HPDE6-E6E7 (cell line): ENCODE results near the gene FAM227B.
A peak's percentile ranks its signal among the peaks of the same experiment; 100 is the strongest.
"Not testable (repeated sequence)": the region's sequence is repeated elsewhere in the genome, so short reads cannot be mapped to it uniquely, and the experiment has no call there.

Experiments
- DNase-seq: peaks from one replicate; pipeline ENCODE4 v3.0.0; 2011; ENCODE audit warnings: missing footprints; ENCODE audit errors: extremely low spot score

Gene FAM227B, protein sequence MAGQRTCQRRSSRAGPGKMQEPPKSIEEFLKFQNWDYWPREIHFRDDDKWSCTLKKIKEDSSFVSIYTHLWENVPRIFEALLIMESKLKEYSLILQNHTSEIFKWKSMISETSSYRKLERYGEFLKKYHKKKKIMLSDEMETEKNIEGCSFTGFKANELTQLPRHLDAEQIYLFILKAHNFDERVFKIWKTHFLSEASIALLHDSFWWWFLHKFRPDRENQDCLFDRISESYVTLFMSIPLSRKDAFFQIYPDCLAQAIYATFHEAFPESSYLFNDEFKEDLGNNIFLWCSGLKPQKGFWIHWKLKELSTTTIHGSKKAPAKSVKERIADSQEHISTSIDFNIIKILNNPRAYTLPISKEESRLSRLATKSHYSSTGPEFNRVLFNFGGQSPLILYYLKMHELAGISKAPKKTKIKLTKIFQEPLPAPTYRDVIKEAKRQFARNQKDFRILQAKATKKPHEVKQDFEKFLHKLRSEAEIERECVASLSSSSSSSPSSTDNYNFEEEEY

DNA sequence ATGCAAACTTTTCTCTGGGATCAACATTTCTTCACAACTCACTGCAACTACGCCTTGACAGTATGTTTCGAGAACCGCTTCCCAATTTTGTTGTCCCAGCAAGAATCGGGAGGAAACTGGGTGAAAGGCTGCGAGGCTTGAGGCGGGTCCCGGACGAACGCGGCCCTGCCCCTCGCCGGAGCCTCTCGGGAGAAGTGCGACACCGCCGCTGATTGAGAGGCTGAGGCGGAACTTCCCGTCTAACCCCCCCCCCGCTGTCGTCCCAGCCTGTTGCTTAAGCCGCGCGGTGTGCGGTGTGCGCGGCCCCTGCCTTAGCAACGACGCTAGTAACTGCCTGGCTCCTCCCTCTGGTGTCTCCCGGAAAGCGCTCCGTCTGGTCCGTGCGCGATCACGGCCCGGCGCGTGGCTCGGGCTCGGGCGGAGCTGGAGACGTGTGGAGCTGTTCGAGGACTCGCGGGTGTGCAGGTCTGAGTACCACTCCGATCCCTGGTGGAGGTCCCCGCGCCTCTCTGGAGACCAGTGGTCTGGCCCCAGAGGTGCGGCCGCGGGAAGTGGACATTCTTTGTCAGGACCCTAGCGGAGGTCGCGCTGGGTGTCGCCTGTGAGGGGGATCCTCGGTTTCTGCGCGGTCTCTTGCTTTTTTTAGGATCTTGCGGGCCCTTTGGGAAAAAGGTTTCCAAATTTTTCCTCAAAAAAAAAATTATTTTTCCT lies at the start of gene FAM227B, which contains the start of gene DTWD1:
TSS of gene FAM227B (minus strand) at position 161 of the 711 bp plus-strand sequence. CDS start 5,647 bp downstream, outside the sequence.
TSS of gene DTWD1 (plus strand) at position 391 of the 711 bp plus-strand sequence. CDS start 4,120 bp downstream, outside the sequence.
- peak; percentile 85 for DNase-seq

DNA sequence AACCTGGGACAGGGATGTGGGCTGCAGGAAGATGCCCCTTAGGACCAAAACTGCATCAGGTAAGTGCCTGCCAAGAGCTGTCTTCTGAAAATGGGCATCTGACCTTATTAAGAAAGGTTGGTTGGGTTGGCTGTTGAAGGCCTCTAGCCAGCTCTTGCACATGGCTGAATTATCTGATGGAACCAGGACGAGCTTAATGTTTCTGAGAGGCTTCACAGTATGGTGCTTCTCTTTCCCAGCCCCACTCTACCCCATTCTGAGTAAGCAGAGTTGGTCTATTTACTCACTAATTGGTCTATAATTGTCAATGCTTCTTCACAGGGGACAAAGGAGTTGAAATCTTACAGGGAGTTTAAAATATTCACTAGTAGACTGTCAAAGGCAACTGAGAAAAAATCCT lies 48.7 kb upstream of the FAM227B start:
- no peak for DNase-seq

DNA sequence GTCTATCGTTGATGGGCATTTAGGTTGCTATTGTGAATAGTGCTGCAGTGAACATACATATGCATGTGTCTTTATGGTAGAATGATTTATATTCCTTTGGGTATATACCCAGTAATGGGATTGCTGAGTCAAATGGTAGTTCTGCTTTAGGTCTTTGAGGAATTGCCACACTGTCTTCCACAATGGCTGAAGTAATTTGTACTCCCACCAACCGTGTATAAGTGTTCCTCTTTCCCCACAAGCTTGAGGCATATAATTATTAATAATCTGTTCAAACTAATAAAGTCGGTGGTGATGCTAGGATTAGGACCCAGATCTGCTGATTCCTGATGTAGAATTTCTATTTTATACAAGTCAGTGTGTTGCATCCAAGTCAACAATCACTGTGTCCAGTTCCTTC lies 45.9 kb upstream of the FAM227B start:
- not testable (repeated sequence) for DNase-seq

DNA sequence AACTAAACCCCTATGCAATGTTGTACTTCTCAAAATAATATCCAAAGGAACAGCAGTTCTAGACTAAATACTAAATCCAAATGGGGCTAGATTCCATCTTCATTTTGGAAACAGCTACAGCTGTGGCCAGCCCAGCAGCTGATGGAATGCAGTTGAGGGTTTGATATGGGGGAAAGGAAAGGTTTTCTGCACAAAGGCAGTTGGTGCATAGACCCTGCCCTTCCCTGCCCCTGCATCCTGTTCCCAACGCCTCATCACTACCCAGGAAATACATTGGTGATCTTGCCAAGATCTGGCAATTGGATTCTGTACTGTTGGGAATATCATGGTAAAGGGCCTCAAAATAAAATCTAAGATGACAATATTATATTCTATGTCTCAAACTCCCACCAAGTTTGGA lies 44.1 kb upstream of the FAM227B start:
- no peak for DNase-seq

DNA sequence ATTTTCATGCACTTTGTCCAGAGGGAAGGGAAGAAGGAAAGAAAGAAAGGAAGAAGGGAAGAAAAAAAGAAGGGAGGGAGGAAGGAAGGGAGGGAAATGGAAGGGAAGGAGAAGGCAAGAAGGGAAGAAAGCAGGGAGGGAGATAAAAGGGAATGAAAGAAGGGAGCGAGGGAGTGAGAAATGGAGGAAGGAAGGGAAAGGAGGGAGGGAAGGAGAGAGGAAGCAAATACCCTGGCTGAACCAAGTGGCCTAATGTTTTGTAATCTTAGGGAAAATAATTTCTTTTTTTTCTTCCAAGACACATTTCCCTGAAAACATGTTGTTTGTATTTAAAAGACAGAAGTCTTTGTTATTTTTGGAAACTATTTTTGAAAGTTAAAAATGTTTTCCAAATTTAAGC lies 36.1 kb upstream of the FAM227B start:
- DNase-seq: no peak

DNA sequence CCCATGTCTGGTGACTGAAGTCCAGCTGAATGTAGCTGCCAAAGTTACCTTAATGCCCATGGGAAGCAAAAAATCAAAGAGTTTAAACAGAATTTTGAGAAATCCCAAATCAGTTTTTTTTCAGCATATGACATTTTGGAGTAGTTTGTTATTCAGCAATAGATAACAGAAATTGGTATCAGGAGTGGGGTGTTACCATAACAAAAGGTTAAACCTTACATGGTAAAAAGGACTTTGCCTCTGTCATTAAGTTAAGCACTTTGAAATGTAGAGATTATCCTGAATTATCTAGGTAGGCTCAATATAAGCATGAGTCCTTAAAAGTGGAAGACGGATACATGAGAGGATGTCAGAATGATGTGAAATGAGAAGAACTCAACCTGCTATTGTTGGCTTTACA lies 32.3 kb upstream of the FAM227B start:
- no peak for DNase-seq

DNA sequence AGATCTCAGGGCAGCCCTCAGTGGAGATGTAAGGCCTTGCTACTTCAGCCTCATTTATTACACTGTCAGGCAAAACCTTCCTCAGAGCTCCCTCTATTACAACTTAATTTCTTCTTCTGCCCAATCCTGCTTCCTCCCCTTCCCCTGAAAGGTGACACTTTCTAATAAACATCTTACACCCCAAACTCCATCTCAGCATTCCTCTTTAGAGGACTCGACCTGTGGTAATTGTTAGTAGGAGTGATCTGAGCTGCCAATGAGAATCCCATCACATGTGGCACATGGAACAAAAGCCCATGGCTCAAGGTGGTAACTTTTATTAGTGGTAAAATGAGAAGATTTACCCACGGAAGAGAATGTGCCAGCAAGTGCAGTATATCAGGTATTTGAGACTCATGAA lies 30.1 kb upstream of the FAM227B start:
- DNase-seq: no peak

DNA sequence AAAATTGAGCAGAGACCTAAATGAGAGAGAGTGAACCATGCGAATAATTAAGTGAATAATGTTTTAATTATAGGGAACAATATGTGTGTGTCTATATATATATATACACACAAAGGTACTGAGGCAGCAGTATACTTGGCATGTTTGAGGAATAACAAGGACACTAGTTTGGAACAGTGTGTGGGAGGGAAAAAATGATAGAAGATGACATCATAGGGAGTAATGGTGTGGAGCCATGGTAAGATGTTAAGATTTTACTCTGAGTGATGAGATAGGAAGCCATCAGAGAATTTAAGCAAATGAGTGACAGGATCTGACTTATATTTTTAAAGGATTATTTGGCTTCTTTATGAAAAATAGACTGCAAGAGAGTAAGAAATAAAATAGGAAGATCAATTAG lies 29.4 kb upstream of the FAM227B start:
- DNase-seq: no peak

DNA sequence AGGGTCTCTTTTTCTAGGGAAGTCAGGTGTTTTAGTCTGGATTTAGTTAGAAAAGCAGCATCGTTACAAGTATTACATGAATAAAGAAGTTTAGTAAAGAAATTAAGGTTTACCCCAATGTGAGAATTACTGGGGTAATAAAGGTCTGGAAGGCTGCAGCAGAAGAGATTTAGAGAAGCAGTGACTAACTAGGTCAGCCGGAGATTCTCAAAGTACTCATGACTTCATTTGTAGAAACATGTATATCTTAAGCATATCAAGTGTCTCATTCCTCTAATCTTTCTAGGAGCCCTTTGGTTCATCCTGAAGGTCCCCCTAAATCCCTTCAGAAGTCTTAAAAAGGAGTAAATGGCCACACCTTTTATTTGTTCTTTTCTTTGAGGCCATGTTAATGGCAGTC lies 26.3 kb upstream of the FAM227B start:
- DNase-seq: no peak

DNA sequence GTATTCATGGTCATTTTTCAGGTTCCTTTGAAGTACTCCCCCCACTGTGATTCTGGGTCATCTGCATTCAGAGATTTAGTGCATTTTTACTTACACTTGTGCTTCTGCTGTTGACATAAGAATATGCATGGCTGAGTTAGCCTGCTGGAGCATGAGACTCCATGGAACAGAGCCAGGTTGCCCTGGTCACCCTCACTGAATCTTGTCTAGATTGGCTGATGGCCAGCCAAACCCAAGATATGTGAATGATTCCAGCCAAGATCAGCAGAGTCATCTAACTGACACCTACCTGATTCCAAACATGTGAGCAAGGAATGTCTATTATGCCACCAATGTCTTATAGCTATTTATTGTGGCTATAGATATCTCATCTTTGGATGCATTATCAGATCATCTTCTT lies 25.3 kb upstream of the FAM227B start:
- peak; percentile 9 for DNase-seq

DNA sequence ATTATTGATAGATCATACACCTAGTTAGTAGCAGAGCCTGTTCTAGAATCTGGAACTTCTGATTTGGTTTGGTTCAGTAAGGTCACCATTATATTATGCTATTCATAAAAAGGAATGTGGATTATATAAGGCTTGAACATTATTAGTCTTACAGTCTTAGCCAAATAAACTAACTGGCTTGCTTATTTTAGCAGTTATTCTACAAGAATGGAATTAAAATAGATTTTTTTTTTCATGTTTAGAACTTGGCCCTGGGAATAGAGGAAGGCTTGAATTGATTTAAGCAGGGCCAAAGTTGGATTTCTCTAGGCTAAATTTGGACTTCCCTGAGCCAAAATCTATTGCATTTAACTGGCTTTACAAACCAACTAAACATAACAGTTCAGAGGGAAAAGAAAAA lies 24.7 kb upstream of the FAM227B start:
- no peak for DNase-seq

DNA sequence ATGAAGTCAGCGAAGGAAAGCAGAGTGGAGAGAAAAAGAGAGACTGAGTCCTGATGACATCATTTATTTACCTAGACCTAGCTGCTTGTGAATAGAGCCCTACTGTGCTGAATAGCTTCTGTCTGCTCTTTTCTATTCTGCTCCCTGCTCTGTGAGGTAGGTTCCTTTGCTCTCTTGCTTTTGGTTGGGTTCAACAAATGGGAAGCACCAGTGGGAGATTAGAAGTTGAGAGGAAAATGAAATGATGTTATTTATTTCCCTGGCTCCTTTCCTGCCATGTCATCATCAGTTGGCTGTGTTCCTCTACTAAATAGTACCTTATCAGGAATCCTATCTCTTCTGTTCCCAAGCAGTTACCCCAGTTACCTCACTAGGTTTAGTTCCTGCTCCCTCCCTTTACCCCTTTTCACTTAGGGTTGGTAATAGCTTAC lies 23.8 kb upstream of the FAM227B start:
- DNase-seq: no peak

DNA sequence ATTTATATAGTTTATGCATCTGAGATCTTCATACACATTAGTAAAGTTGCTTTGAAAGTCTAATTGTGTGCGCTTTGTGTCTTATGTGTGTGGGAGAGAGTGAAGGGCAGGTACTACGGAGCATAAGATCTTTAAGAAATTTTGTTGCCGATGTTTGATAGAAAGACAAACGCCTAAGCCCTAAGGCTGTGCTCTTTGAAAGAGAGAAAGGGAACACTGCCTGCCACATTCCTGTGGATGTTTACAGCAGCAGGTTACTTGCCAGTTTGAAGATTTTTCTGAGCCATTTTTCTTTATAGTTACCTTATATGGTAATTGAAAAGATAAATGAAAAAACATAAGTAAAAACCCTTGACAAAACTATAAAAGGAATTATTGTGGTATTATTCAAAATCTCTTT lies 17.2 kb upstream of the FAM227B start:
- no peak for DNase-seq

DNA sequence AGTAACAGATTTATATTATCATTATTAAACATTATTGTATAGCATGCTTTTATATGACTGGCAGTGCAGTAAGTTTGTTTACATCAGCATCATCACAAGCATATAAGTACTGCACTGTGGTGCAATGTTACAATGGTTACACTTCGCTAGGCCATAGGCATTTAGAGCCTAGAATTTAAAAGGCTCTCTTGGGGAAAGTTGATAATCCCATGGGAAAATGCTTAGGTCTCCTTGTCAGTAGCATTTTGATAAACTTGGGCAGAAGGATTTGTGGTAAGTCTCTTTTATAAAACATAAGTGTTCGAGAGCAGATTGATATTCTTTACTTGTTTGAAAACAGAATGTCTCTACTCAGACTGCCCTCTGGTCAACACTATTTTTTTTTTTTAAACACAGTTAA lies 7.8 kb upstream of the FAM227B start:
- DNase-seq: no peak

DNA sequence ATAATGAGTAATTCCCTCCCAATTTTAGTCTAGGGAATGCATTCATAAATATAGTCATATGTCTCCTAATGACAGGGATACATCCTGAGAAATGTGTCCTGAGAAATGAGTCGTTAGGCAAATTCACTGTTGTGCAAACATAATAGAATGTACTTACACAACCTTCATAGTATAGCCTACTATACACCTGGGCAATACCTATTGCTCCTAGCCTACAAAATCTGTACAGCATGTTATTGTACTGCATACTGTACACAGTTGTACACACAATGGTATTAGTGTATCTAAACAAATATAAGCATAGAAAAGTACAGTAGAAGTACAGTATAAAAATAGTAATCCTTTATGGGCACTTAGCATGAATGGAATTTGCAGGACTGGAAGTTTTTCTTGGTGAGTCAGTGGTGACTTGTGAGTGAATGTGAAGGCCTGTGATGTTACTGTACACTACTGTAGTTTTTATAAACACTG lies 6.8 kb upstream of the FAM227B start:
- no peak for DNase-seq

DNA sequence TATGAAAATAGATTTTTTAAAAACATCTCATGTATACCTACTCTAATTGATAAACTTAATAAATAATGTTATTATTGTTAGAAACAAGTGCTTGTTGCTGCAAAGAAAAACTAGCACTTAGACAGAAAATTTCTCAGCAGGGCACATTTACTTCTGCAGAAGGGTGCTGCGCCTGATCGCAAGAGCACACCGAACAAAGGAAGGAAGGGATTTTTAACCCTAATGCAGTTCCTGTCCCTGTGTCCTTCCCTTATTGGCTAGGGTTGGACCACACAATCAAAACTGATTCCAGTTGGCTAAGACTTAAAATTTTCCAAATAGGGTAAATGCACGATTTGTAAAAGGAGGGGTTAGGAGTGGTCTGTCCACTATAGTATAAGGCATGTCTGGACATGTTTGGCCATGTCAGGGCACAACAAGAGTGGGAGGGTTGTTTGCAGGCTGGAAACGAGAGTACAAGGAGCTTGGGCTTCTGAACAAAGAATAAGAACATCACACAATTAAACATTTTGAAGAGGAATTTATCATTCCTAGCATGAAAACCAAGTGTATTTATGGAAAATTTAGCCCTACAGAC lies 4.9 kb upstream of the FAM227B start:
- DNase-seq: no peak

DNA sequence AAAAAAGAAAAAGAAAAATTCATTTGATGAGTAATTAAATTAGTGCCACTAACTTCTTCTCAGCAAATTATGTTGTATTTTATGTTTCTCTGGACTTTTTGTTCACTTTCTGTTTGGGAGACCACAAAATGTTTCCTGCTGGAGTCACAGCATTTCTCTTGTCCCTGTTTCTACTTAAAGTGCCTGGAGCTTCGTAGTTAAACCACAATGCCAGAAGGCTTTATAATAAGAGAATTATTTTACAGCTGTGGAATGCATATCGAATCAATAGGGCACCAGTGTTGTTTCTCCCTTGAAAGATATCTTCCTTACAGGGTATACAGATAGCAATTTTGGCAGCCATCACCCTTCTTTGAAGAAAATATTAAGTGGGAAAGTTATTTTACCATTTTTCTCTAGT lies 3.4 kb upstream of the FAM227B start:
- no peak for DNase-seq

DNA sequence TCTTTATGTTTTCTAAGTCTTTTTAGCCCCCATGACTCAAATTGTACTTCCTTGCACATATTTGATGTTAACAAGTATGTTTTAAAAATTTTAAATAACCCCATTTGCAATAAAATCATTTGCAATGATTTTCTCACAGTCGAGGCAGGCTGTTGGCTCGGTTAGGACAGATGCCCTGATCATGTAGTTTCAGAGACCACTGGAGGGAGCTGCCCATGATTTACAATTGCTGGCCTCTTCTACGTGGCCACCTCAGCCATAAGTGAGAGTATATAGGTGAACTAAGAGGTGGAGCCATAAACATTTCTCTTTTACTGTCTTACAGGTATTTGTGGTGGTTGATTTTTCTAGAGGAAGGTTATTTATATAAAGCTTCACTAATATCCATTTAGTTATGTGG lies 1.9 kb upstream of the FAM227B start:
- no peak for DNase-seq

DNA sequence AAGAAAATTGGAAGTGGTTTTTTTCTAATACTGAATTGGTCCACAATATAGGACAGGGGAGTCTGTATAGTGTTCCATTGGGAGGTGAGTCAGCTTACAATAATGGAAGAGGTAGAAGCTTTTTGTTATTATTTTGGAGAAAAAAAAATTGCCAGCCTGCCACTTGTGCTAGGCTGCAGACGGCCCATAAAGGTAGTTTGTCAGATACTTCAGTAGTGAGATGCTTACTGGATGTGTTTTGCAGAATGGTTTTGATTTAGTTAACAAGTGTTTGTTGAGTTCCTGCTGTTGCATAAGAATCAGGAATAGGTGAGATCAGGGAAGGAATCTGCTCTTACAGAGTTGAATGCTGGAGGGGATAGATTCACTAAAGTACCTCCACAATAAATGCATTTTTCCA lies 1.3 kb upstream of the FAM227B start:
- no peak for DNase-seq

DNA sequence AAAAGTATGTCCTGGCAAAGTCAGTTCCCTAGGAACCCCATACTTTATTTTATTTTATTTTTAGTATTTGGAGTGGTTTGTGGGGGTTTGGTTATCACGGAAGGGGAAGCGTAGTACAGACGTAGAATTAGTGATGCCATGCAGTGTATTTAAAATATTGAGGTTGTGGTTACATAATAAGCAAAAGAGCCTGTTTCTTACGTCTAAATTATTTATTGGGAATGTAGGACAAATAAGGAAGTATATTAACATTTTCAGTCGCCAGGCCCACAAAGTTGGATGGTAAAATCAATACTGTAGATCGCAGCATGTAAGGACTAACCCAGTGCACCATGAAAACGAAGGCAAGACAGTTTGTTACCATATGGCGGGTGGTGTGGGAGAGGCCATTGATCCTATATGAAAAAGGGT lies 788 bp upstream of the FAM227B start:
- no peak for DNase-seq

DNA sequence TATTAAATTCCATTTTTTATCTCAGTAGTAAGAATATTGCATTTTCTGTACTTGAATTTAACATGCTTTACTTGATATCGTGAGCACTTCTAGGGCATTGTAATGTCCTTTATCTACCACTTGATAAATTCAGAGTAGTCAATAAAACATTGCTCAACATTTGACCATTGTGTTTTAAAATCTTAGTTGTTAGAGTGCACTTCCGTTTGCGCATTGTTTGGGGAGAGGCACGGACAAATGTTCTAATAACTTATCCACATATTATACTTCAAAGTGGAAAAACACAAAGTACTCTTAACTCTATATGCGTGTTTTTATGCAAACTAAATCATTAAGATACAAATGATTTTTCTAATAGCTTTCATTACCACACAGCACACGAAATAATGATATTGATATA lies 419 bp downstream of the FAM227B start:
- no peak for DNase-seq

DNA sequence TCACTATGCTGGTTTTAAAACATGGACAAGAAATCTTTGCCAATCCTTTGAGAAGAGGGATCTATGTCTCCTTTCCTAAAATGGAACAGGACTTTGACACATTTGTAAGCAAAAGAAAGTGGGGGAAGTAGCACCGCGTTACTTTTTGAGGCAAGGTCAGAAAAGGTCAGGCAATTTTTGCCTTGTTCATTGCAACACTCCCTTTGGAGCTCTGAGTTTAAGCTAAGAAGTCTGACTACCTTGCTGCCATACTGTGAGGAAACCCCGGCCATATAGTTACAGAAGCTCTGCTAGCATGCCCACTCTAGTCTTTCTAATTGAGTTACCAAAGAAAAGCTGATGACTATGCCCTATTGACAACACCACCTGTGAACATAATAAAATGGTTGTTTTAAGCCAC lies 1.4 kb downstream of the FAM227B start:
- no peak for DNase-seq
